Brain microvascular endothelial cell (primary cell): ENCODE results near the gene SLC4A4.

Experiments
- DNase-seq: peaks from one replicate; pipeline ENCODE4 v3.0.0-alpha.2; 2020
- H3K27ac ChIP-seq: fragments of 250-450 bp; sonication (Bioruptor Pico); 2 replicates; pipeline ENCODE4 v1.5.1; 2020; ENCODE audit warnings: mild to moderate bottlenecking, moderate library complexity
- H3K27me3 ChIP-seq: fragments of 250-450 bp; sonication (Bioruptor Pico); replicated peaks from 2 replicates; pipeline ENCODE4 v1.5.1; 2020; ENCODE audit warnings: mild to moderate bottlenecking
- H3K36me3 ChIP-seq: fragments of 250-450 bp; sonication (Bioruptor Pico); replicated peaks from 2 replicates; pipeline ENCODE4 v1.5.1; 2020; ENCODE audit warnings: mild to moderate bottlenecking
- H3K4me3 ChIP-seq: 2 replicates; pipeline ENCODE4 v1.5.1; 2011; ENCODE audit warnings: low read depth, mild to moderate bottlenecking, control low read depth, low read length, moderate library complexity
- in situ Hi-C: cut with HindIII; loops from 2 replicates; pipeline ENCODE4 v1.10.0; 2017; ENCODE audit warnings: low sequenced_read_pairs, low pct_ligation_motif_present
- TF ChIP-seq, protein P1 (sequence below): IDR thresholded peaks from 2 replicates; pipeline ENCODE4 v1.5.1; 2011; ENCODE audit warnings: low read depth, mild to moderate bottlenecking, moderate library complexity, low read length, control low read depth, inconsistent platforms; ENCODE audit errors: missing control alignments

SLC4A4 gene

GRCh38 chr4:71520308-71520707 is 181.5 kb downstream of the SLC4A4 start:
- H3K27ac ChIP-seq = no peak overlapping the region
- no peaks in the 10 kb centered on the region for H3K36me3 ChIP-seq
- no peak for DNase-seq
- in situ Hi-C loops = no loop called here
- H3K27me3 ChIP-seq = no peaks in the 10 kb centered on the region
- H3K4me3 ChIP-seq = no peak overlapping the region
- TF ChIP-seq, protein P1, sequence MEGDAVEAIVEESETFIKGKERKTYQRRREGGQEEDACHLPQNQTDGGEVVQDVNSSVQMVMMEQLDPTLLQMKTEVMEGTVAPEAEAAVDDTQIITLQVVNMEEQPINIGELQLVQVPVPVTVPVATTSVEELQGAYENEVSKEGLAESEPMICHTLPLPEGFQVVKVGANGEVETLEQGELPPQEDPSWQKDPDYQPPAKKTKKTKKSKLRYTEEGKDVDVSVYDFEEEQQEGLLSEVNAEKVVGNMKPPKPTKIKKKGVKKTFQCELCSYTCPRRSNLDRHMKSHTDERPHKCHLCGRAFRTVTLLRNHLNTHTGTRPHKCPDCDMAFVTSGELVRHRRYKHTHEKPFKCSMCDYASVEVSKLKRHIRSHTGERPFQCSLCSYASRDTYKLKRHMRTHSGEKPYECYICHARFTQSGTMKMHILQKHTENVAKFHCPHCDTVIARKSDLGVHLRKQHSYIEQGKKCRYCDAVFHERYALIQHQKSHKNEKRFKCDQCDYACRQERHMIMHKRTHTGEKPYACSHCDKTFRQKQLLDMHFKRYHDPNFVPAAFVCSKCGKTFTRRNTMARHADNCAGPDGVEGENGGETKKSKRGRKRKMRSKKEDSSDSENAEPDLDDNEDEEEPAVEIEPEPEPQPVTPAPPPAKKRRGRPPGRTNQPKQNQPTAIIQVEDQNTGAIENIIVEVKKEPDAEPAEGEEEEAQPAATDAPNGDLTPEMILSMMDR = no peak

DNA sequence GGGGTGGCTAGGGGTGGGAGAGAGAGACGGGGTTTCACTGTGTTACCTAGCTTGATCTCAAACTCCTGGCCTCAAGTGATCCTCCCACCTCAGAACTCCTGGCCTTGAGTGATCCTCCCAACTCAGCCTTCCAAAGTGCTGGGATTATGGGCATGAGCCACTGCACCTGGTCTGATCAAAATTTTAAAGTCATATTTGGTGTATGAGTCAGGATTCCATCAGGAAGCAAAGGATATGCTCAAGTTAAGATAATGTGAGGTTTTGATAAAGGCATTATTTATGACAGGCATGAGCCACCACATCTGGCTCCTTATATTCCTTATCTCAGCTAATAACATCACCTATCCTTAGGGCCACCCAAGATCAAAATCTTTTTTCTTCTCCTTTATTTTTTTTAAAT is 182.0 kb downstream of the SLC4A4 start:
- H3K36me3 ChIP-seq = no peaks in the 10 kb centered on the region
- no peak overlapping the region for H3K27ac ChIP-seq
- H3K27me3 ChIP-seq = no peaks in the 10 kb centered on the region
- no peak for DNase-seq
- TF ChIP-seq, protein P1 = no peak
- H3K4me3 ChIP-seq = no peak overlapping the region
- in situ Hi-C loops = no loop called here

- TF ChIP-seq, protein P1 = no peak
- no peak for DNase-seq
- Histone ChIP-seq H3K27ac (no peak overlapping the region), H3K27me3 (no peaks in the 10 kb centered on the region), H3K36me3 (no peaks in the 10 kb centered on the region), H3K4me3 (no peak overlapping the region)
- in situ Hi-C loops = no loop called here
Measured at GRCh38 chr4:71524756-71525155, 185.9 kb downstream of the SLC4A4 start.

GRCh38 chr4:71526637-71527406 is 188.0 kb downstream of the SLC4A4 start:
- no peak overlapping the region for H3K4me3 ChIP-seq
- no peaks in the 10 kb centered on the region for H3K36me3 ChIP-seq
- H3K27me3 ChIP-seq = no peaks in the 10 kb centered on the region
- DNase-seq = no peak
- TF ChIP-seq, protein P1 = peak; percentile 19
- no peak overlapping the region for H3K27ac ChIP-seq
- in situ Hi-C loops = no loop called here

GRCh38 chr4:71532407-71532806 is 193.6 kb downstream of the SLC4A4 start:
- Histone ChIP-seq H3K36me3 (no peaks in the 10 kb centered on the region), H3K4me3 (no peak overlapping the region), H3K27me3 (no peaks in the 10 kb centered on the region), H3K27ac (no peak overlapping the region)
- in situ Hi-C loops = no loop called here
- TF ChIP-seq, protein P1 = no peak
- DNase-seq = no peak

DNA sequence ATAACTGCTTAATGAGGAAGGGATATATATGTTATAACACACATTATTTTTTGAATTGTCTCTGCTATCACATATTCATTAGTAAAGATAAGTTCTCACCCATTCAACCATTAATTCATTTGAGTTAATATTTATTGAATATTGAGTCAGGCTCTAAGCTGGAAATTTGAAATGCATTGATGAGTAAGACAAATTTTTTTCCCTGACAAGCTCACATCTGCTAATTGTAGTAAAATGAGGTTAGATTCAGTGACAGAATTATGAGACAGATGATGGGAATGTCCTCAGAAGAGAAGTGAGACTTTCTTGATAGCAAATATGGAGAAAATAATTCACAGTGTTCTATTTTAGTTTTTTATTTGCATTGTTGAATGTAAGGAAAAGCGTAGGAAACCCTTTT is 194.3 kb downstream of the SLC4A4 start:
- Histone ChIP-seq H3K27me3 (no peaks in the 10 kb centered on the region), H3K4me3 (no peak overlapping the region), H3K36me3 (no peaks in the 10 kb centered on the region), H3K27ac (no peak overlapping the region)
- in situ Hi-C loops = no loop called here
- TF ChIP-seq, protein P1 = no peak
- no peak for DNase-seq
